Measurements from ENCODE around the gene EVI5L.

The EVI5L gene

GRCh38 chr19:7908078-7908699, 78.2 kb downstream of the EVI5L start:
- Histone ChIP-seq H4K20me1 (ENCODE audit: insufficient read depth, low read length, poor library complexity, severe bottlenecking) (peaks cover 39% of the 10 kb centered on the region), H3K9ac (ENCODE audit: low read depth, low read length, poor library complexity, severe bottlenecking) (no peak overlapping the region), H3F3A (ENCODE audit: low read depth) (no peaks in the 10 kb centered on the region), H3K4me2 (ENCODE audit: low read depth, low read length, poor library complexity, severe bottlenecking) (peak overlapping the region; percentile 50), H3K4me1 (ENCODE audit: insufficient read depth, low read length, poor library complexity, severe bottlenecking) (peaks cover 19% of the 10 kb centered on the region), H3K79me2 (ENCODE audit: insufficient read depth, low read length) (peaks cover 46% of the 10 kb centered on the region), H3K9me3 (ENCODE audit: insufficient read depth, low read depth, low read length) (no peaks in the 10 kb centered on the region), H3K4me3 (ENCODE audit: low read length, poor library complexity, severe bottlenecking) (peak overlapping the region; percentile 13), H3K27me3 (ENCODE audit: insufficient read depth, low read length, poor library complexity, severe bottlenecking) (no peaks in the 10 kb centered on the region), H3K9me2 (replicated peaks; ENCODE audit: low read depth, low read length) (no peaks in the 10 kb centered on the region), H2AFZ (ENCODE audit: low read length) (no peak overlapping the region), H3K36me3 (ENCODE audit: insufficient read depth, low read length) (peaks cover 20% of the 10 kb centered on the region; the same call in 1 of the 2 replicates)
- TF ChIP-seq, protein P1, sequence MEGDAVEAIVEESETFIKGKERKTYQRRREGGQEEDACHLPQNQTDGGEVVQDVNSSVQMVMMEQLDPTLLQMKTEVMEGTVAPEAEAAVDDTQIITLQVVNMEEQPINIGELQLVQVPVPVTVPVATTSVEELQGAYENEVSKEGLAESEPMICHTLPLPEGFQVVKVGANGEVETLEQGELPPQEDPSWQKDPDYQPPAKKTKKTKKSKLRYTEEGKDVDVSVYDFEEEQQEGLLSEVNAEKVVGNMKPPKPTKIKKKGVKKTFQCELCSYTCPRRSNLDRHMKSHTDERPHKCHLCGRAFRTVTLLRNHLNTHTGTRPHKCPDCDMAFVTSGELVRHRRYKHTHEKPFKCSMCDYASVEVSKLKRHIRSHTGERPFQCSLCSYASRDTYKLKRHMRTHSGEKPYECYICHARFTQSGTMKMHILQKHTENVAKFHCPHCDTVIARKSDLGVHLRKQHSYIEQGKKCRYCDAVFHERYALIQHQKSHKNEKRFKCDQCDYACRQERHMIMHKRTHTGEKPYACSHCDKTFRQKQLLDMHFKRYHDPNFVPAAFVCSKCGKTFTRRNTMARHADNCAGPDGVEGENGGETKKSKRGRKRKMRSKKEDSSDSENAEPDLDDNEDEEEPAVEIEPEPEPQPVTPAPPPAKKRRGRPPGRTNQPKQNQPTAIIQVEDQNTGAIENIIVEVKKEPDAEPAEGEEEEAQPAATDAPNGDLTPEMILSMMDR (conservative IDR thresholded peaks at IDR 0.05; ENCODE audit: low read length): no peak
- no peak for TF ChIP-seq EZH2phosphoT487 (IDR thresholded peaks at IDR 0.05; ENCODE audit: borderline replicate concordance)

GRCh38 chr19:7908742-7909461, 78.9 kb downstream of the EVI5L start:
- Histone ChIP-seq H3F3A (ENCODE audit: low read depth) (no peaks in the 10 kb centered on the region), H4K20me1 (ENCODE audit: insufficient read depth, low read length, poor library complexity, severe bottlenecking) (peaks cover 39% of the 10 kb centered on the region), H3K9me3 (ENCODE audit: insufficient read depth, low read depth, low read length) (no peaks in the 10 kb centered on the region), H3K27me3 (ENCODE audit: insufficient read depth, low read length, poor library complexity, severe bottlenecking) (no peaks in the 10 kb centered on the region), H3K4me2 (ENCODE audit: low read depth, low read length, poor library complexity, severe bottlenecking) (peak overlapping the region; percentile 50), H2AFZ (ENCODE audit: low read length) (no peak overlapping the region), H3K79me2 (ENCODE audit: insufficient read depth, low read length) (peaks cover 46% of the 10 kb centered on the region), H3K9ac (ENCODE audit: low read depth, low read length, poor library complexity, severe bottlenecking) (no peak overlapping the region), H3K4me1 (ENCODE audit: insufficient read depth, low read length, poor library complexity, severe bottlenecking) (peaks cover 19% of the 10 kb centered on the region), H3K36me3 (ENCODE audit: insufficient read depth, low read length) (peaks cover 20% of the 10 kb centered on the region; the same call in 1 of the 2 replicates), H3K4me3 (ENCODE audit: low read length, poor library complexity, severe bottlenecking) (peak overlapping the region; percentile 13), H3K9me2 (replicated peaks; ENCODE audit: low read depth, low read length) (no peaks in the 10 kb centered on the region)
- TF ChIP-seq, protein P1 (conservative IDR thresholded peaks at IDR 0.05; ENCODE audit: low read length): no peak
- no peak for TF ChIP-seq EZH2phosphoT487 (IDR thresholded peaks at IDR 0.05; ENCODE audit: borderline replicate concordance)

GRCh38 chr19:7909471-7910067, 79.6 kb downstream of the EVI5L start:
- H3K9ac ChIP-seq (ENCODE audit: low read depth, low read length, poor library complexity, severe bottlenecking): no peak overlapping the region
- no peaks in the 10 kb centered on the region for H3K9me2 ChIP-seq (replicated peaks; ENCODE audit: low read depth, low read length)
- H3K9me3 ChIP-seq (ENCODE audit: insufficient read depth, low read depth, low read length): no peaks in the 10 kb centered on the region
- H3K4me2 ChIP-seq (ENCODE audit: low read depth, low read length, poor library complexity, severe bottlenecking): no peak overlapping the region
- peaks cover 40% of the 10 kb centered on the region for H3K79me2 ChIP-seq (ENCODE audit: insufficient read depth, low read length)
- H3K4me1 ChIP-seq (ENCODE audit: insufficient read depth, low read length, poor library complexity, severe bottlenecking): peaks cover 18% of the 10 kb centered on the region
- H3K4me3 ChIP-seq (ENCODE audit: low read length, poor library complexity, severe bottlenecking): no peak overlapping the region
- H2AFZ ChIP-seq (ENCODE audit: low read length): no peak overlapping the region
- H4K20me1 ChIP-seq (ENCODE audit: insufficient read depth, low read length, poor library complexity, severe bottlenecking): peaks cover 33% of the 10 kb centered on the region
- TF ChIP-seq EZH2phosphoT487 (IDR thresholded peaks at IDR 0.05; ENCODE audit: borderline replicate concordance): no peak
- TF ChIP-seq, protein P1 (conservative IDR thresholded peaks at IDR 0.05; ENCODE audit: low read length): no peak
- H3K36me3 ChIP-seq (ENCODE audit: insufficient read depth, low read length): peaks cover 20% of the 10 kb centered on the region; the same call in 1 of the 2 replicates
- no peaks in the 10 kb centered on the region for H3F3A ChIP-seq (ENCODE audit: low read depth)
- no peaks in the 10 kb centered on the region for H3K27me3 ChIP-seq (ENCODE audit: insufficient read depth, low read length, poor library complexity, severe bottlenecking)
